GM18867 (cell line): Measurements from ENCODE around the gene HOXB6.

Source experiments
- ATAC-seq: cut with Tn5 transposase; IDR thresholded peaks from one replicate; pipeline ENCODE4 v1.9.1; 2021; ENCODE audit warnings: mild to moderate bottlenecking, moderate library complexity; ENCODE audit not compliant: unreplicated experiment

HOXB6 gene

DNA sequence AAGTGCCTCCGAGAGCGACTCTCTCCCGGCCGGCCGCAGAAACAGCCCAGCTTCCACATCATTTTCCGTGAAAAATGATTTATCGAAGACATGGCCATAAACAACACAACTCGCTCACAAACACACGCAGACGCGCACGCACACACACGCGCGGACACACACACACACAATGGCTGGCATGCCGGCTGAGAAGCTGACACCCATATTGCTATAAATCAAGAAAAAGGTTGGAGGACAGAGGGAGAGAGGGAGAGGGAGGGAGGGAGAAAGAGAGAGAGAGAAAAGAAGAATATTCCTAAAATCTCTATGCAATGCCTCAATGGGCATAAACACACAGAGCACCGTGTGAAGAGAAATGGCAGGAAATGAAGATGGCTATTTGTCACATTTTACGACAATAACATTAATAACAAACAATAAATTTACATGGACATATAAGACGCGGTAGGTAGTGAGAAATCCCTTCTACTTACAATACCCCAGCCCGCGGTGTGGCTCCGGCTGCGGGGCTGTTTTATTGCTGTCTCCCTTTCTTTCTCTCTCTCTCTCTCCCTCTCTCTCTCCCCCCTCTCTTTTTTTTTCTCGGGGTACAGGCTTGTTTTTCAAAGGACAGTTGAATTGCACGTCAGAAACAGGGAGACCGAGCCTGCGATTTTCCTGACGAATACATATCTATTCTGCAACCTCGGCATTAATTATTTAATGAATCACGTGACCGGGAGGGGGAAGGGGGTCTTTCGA lies 36.1 kb downstream of the HOXB6 start:
- ATAC-seq = no peak

DNA sequence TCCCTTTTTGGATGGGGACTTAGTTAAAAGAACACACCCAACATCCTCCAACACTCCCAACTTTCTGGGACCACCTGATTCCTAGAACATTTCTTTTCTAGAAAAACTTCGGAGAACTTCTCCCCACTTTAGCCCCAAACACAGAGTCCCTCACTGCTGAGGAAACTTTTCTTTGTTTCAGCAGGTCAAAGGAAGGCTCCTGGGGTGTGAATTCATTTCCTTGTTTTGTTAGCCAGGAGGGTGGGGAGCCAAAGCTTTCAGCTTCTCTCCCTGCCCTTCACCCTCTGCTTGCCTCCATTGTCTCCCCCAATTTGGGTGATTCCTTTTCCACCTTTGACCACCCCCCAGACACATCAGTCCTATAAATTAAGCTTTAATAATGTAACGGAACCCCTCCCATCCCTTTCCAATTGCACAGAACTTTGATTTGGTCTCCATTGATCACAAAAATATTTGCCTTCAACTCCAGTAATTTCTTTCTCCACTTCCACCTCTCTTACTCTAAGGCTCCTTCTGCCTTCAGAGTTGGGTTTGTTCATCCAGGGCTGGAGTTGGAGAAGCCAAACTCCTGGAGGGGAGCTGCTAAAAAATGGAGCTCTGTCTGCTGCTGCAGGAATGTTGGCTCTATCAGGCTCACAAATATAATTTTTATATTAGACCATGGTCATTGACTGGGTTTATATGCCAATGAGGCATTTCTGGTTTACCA lies 37.0 kb downstream of the HOXB6 start:
- no peak for ATAC-seq

DNA sequence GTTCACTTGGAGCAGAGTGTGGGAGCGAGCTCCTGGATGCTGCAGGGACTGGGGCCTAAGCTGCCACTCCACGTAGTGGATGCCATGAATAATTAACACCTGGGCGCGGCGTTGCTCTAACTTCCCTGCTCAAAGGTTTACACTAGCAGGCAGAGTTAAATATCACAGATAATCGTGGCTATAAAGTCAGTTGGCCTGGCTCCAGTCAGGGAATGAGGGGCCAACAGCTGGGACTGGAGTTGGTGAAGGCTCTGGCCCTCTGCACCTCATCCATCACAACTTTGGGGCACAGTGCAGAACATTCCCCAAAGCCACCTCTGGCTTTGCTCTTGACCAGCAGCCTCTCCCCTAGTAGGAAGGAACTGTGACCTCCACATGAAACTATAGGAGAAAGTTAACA lies 37.6 kb downstream of the HOXB6 start:
- no peak for ATAC-seq

DNA sequence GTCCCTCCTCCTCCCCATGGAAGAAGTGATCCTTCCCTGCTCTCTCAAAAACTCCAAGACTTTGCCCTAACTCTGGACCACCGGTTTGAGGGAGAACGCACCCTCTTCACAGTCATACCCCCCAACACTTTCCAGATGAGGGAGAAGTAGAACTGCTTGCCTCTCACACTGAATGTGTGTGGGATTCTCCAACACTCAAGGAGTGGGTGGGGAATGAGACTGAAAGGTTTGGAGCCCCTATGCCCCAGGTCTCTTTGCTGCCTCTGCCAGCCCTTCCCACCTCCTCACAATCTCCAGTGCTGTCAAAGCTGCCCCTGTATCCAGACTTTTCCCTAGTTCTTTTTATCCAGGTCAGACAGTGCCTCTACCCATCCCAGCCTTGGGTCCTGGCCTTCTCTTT lies 38.1 kb downstream of the HOXB6 start:
- ATAC-seq = no peak

DNA sequence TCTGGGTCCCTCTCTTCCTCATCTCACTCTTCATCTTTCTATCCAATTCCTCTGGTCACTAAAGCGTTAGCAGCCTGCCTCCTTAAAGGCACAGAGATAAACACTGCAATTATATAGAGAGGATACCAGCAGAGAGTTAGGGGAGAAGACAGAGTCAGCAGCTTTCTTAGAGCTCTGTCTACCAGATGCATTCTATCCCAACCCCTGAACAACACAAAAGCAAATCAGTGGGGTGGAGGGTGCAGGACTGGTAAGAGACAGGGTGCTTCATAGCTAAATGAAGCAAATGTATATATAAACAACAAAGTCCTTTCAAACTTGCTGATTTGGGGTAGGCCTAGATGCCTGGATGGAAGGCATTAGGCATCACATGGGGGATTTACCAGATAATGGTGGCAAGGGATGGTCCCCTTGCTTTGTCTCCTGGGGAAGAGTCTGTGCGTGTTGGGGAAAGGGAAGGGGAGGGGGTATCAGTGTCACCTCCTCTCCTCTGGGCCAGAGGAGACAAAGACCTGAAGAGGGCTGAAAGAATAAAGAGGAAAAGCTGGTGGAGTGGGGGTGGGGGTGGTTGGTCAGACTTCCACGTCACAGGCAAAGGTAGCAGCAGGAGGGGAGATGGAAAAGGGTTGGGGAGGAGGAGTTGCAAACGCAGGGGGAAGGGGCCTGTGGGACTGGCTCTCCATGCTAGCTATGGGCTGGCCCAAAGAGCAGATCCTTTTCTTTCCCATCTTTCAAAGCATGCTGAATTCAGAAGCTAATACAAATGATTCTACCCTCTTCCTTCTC lies 38.7 kb downstream of the HOXB6 start:
- no peak for ATAC-seq

DNA sequence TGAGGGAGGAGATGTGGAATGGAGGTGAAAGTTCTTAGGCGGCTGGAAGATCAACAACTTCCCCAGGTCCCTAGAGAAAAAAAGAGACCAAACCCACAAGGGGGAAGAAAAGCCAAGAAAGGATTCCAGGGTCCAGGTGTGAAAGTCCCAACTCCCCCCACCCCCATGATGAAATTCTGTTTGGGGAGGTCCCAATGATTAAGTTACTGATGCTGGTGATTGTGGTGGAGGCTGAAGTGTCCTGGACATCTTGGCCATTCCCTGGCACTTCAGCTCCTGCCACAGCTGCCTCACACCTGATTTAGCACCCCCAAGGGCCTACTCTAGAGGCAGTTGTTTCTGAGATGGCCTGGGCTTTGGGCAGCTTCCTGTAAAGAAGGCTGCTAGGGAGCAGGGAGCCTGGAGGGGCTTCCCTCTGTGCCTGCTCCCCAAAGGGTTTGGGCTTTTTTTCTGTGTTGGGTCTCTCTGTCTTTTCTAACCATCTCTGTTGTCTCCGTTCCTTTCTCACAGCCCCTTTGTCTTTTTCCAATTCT lies 39.7 kb downstream of the HOXB6 start:
- no peak for ATAC-seq

DNA sequence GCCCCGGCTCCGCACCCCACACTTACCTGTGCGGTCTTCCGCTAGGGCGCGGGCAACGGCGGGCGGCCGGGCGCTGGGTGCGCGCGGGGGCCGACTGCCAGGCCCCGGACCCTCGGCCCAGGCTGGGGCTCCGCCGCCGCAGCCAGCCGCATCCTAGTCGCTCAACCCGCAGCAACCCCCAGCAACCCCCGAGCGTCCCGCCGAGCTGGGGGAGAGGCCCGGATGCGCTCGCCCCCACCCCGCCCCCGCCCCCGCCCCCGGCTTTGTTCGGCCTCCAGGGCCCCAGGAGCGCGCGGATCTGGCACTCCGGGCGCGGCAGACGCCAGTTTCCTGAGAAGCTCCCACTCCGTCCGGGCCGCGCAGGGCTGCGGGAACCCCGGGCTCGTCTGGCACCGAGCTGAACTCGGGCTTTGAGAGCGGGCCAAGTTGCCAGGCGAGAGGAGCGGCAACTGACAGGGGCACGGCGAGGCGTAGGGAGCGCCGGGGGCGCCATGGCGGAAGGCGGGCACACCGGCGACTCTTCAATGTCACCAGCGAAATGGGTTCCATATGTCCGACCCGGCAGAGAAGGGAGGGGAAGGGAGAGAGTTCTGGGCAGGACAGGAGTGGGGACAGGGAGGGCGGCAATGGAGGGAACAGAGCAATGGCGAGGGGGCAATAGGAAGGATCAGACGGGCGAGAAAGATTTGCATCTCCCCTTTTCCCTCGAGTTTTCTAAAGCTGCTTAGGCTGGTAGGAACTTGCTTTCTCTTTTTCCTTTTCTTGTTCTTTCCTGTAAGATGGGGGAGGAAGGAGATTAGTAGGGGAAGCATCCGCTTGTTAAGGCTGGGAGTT lies 40.4 kb downstream of the HOXB6 start:
- ATAC-seq = no peak

DNA sequence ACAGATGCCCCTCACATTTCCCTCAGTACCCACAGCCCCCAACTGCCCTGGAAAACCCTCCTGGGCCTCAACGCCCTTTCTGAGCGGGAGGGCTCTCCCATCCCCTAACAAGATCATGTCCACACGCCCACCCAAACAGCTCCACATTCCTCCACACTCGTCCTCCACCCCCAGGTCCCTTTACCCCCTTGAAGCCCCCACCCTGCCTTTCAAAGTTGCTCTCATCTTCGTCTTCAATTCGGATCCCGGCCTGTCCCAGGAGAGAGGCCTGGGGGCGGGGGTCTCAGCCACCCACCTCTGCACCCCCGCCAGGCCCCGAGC lies 41.0 kb downstream of the HOXB6 start:
- ATAC-seq = no peak

DNA sequence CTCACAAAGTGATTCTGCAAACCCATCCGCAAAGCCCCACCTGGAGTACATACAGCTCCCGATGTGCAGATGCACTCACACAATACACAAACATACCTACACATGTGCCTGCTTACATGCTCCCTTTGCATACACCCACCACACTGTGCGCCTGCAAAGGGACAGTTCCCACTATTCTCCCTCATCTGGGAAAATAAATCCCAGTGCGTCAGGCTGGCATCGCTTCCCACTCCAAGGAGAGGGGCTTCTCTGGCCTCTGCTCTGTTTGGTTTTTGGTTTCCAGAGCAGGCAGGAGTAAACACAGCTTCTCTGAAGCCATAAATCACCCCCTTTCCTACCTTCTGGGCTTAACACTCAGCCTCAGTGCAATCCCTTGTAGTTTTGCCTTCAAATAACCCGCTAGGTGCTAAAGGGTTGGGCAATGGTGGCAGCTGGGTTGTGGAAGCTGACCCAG lies 41.4 kb downstream of the HOXB6 start:
- ATAC-seq = no peak

DNA sequence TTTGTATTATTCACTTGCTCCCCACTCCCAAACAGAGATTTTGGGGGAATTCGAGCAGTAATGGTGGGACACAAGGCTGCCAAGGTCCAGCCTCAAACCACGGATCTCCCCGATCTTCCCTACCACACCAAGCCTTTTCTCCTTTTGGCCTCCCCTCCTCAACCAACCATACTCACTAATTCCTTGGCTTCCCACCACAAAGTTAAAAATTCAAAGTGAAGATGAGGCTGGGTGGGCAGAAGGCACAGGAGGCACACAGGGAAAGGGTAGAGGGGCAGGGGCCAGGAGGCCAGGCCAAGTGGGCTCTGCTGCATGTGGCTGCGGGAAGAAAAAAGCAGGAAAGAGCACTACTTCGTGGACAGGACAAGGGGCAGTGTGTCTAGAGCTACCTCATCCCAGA lies 41.9 kb downstream of the HOXB6 start:
- no peak for ATAC-seq

DNA sequence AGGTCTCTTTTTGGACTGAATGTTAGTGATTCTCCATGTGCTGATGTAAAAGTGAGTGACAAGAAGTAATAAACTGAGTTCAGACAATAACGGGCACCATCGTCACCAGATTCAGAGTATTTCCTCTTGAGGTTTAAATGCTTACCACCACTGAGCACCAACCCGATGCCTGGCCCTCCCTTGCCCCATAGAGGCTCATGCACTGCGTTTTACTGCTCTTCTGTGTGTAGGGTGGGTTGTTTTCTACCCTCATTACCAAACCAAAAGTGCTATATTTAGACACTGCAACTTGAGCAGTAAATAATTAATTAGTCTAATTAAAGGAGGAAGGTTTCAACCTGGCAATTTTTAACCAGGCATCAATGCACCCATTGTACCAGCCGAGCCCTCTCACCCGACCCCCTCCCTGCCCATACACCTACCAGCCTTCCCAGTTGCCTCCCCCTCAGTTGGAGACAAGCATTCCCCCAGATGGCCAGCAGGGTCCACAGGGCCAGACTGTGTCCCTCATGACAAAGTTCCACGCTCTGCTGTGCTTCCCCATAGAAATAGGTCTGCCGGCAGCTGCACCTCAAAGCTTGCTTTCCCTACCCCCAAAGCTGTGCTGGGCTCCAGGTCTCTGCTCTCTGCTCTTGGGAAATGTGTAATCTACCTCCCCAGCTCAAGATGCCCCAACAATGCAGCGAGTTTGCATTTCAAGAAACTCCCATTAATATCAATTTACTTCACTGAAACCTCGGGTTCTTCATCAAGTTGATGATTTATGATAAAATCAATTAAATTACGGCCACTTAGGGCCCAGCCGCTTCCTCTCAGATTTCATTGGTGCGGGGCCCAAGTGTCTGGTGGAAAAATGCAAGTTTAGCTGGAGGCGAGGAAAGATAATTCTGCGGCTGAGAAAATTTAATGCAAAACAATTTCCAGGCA lies 42.6 kb downstream of the HOXB6 start:
- ATAC-seq = no peak

DNA sequence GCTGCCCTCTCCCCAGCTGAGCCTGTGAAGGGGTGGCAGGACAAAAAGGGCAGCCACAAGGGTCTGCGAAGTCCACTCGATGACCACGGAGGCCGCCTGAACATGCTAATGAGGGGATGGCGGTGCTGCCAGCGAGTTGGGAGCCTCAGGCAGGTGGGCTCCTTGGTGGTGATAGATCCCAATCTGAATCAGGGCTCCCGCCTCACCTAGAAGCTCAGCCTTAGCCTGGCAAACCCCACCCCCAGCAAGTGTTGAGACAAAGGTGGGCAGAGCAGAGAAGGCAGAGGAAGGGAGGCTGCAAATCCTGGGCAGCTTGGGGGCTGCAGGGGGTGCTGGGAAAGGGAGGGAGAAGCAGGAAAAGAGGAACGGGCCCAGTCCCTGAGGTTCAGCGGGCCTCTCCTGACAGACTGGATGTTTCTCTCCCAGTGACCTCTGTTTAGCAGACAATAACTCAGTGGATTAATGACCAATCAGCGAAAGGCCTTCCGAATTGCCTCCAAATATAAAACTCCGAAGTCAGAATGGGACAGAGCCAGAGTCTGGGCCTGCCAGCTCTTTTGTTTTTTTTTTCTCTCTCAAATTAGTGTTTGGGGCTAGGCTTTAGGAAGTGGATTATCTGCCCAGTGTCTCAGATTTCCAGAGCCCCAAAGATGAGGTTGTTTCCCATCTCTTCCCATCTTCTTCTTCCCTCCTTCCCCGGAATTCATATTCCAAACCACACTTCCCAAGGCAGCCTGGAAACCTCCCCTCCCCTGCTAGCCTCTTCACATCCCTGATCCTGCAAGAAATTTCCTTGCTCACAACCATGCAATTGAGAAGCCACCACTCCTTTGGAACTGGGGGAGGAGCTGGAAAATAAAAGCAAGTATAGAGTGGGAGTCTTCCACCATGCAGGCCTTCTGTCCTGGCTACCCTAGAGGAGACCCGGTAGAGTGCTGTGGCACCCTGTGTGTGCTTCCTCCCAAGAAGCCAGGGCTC lies 44.7 kb downstream of the HOXB6 start:
- no peak for ATAC-seq

DNA sequence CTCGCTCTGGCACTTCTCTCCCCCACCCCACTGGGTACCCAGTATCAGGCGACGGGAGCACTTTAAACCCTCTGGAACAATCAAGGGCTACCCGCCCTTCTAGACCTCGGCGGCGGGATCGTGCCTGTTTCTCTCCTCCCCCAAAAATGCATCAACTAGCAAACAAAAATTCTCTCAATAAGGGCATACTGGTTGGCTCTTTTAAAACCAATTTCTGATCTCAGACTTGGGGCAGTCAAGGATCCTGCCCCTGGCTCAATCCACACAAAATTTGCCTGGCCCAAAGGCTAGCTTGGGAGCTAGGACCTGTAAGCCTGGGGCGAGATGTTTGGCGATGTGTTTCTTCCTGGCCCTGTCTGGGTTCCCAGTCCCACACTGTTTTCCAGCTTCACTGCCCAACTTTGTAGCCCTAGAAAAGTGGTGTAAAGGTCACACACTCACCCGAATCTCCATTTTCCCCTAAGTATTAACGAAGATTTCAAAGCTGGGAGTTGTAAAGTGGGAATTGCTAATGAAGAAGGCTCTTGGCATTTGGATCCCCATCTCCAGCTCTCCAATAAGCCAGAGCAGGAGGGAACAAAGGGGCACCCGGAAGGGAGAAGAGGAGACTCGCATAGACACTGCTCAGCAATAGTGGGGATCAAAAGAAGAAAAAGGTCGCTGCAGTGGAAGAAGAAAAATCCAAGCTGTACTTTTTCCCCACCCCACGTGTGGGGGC lies 45.5 kb downstream of the HOXB6 start:
- no peak for ATAC-seq

DNA sequence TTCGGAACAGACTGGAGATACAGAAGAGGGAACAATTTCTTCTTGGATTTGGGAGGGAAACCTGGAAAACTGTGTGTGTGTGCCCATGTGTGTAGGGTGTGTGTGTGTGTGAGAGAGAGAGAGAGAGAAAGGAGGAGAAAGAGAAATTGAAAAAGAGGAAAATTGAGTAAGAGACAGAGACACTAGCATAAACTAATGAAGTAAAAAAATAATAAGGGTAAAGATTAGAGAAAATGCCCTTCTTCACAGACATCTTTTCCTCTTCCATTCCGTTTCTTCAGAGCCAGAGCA lies 46.0 kb downstream of the HOXB6 start:
- no peak for ATAC-seq

DNA sequence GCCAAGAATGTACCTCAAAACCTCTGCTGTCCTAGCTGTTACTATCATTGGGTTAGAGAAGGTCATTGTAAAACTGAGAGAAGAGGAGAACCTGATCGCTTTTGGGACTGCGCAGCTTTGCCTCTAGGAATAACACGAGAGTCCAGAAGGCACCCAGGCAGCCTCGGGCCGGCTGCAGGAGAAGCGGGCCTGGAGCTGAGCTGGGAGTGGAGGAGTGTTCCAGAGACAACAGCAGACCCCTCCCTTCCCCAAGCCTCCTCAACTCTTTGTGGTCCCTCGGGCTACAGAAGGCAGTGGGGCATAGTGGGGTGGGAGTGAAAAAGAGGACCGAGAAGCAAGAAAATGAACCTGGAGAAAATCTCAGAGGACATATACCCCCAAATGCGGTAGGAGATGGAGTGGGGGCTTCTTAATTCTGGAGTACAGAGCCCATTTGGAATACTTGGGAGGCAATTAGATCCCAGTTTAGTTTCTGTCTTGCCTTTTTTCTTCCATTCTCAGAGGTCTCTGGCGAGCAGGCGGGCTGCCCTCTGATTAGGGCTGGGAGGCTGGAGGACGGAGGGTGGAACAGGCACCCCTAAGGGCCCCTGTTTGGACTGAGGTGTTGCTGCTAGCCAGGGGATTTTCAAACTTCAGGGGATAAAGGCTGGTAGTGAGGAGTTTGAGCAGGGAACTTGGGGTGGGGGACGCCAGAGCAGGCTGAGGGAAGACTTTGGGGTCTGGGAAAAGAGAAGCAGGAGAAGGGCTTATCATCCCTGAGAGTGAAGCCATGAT lies 46.5 kb downstream of the HOXB6 start:
- ATAC-seq = no peak

DNA sequence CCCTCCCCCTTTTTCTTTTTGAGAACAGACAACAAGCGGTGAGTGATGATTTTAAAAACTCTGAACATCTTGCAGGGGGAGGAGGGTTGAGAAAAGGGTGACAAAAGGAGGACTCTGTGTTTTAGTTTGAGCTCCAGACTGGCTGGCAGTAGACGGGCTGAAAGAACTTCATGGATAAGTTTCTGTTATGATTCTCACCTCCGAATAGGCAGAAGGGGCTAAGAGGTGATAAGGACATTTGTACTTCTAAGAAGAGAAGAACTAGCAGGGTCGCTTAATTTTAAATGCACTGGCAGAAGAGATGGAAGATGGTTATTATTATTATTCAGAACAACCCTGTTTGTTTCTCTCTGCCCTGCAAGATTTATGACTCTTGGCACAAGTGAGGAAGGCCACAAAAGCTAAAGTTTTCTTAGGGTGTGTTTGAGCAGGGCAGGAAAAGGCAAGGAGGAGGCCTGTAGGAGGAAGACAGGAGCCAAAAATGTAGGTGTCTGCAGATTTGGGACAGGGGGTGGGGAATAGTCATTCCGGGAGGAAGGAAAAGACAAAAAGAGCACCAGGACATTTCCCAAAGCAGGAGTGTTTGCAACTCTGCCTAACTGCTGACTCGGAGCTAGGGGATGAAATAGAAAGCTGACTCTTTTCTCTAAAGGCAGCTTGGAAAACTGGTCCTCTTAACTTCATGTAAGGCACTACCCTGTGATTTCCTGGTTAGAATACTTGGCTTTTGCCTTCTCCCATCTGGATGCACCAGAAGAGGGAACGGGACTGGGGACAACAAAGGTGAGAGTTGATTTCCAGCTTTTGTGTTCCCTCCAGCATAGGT lies 48.0 kb downstream of the HOXB6 start:
- no peak for ATAC-seq

DNA sequence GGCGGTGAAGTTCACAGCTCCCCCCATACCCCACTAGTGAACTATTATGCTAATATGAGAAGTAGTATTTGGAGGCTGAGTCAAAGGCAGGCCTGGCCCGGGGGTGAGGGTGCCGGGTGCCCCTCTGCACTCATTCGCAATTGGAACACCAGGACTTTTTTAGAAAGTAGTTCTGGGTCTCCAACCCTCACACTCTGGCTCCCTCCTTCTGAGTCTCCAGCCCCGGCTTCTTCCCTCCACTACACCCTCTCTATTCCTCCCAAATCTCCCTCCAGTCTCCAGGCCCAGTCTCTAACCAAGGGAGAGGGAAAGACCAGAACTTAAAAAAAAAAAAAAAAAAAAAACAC lies 48.6 kb downstream of the HOXB6 start:
- ATAC-seq = no peak
